Measurements from ENCODE around the gene C10orf53.
"Not testable (repeated sequence)": the region's sequence is repeated elsewhere in the genome, so short reads cannot be mapped to it uniquely, and the experiment has no call there.

The C10orf53 gene

DNA sequence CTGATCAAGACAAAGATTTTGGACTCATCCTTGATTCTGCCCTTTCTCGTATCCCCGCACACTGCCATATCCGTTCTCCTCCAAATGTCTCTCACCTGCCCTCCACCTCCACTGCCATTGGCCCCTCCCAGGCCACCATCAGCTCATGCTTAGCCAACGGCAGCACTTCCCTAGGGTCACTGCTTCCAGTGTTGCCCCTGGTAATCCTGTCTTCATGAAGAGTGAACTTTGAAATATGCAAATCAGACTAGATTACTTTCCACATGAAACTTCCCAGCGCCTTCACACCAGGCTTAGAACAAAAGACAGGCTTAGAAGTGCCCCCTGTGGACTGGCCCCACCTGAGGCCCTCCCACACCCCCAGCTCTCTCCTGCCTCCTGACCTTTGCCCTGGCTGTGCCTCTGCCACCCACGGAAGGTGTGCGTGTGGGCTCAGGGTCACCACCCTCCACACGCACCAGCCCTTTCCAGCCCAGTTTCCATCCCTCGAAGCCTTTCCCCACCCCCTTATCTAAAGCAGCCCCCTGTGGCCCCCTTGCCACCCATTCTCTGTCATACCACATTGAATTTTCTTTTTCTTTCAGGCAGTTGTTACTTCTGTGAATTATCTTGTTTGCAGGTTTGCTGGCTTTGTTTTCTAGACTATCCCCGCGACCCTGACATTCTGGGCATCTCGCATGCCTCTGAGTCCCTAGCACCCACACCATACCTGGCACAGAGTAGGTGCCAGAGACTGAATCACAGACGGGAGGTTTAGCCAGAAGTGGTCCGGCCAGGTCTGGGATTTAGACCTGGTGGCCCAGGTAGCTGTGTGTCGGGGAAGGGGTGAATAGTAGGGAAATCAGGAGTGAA lies 26.8 kb upstream of the C10orf53 start:
- no peak for DNase-seq

DNA sequence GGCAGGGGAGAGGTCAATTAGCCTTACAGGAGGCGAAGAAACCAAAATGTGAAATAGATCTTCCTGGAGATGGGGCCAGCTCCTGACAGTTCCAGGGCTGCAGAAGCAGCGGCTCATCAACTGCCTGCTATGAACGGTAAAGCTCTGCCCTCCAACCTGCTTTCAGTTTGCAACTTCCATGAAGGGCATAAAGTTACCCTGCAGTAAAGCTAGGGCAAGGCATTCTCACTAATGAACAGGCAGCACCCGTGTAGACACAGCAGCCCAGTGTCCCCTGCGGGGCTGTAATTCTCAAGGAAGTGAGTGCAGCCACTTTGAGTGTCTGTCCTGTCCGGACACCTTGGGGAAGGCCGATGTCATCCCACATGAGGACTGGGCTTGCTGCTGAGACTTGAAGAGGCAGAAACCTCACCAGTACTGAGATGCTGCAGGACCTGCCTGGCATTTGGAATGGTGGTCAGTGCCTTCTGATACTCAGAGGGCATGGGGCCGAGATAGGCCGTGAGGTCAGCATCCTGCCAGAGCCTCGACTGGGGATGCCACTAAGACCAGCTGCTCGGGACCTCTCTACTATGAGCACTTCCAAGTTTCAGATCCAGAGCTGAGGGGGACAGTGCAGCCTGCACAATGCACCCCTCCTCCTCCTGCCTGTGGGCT lies 26.1 kb upstream of the C10orf53 start:
- DNase-seq: no peak

GRCh38 chr10:49654036-49654693 lies 25.3 kb upstream of the C10orf53 start:
- no peak for DNase-seq

DNA sequence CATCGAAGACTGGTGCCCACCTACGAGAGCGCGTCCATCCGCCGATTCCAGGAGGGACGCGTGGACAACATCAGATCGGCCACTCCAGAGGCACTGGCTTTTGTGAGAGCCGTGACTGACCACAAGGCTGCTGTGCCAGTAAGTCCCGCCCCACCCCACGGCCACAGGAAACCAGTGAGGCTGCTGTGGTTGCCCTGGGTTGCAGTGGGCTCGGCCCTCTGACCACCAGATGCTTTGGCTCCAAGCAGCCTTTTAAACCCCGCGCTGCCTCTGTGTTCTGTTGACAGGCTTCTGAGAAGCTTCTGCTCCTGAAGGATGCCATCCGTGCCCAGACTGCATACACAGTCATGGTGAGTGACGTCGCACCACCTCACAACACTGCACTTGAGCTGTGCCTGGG lies 24.4 kb upstream of the C10orf53 start:
- DNase-seq: no peak

- DNase-seq: no peak
Observed at GRCh38 chr10:49656845-49657493, 22.5 kb upstream of the C10orf53 start.

DNA sequence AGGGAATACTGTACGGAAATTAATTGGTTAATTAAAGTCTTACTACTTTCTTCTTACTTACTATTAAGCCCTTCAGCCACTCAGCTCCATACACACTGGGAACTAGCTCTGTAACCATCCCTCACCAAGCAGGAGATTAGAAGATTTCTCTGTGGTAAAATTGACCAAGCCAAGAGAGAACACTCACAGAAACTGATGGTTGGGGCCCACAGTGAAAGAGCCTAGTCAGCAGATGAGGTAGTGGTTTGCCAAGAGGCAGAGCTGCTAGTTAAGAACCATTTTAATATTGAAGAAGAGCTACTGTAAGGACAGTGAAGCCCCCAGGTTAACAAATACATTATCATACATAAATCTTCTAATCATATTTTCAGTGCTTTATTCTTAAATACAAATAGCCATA lies 21.8 kb upstream of the C10orf53 start:
- no peak for DNase-seq

DNA sequence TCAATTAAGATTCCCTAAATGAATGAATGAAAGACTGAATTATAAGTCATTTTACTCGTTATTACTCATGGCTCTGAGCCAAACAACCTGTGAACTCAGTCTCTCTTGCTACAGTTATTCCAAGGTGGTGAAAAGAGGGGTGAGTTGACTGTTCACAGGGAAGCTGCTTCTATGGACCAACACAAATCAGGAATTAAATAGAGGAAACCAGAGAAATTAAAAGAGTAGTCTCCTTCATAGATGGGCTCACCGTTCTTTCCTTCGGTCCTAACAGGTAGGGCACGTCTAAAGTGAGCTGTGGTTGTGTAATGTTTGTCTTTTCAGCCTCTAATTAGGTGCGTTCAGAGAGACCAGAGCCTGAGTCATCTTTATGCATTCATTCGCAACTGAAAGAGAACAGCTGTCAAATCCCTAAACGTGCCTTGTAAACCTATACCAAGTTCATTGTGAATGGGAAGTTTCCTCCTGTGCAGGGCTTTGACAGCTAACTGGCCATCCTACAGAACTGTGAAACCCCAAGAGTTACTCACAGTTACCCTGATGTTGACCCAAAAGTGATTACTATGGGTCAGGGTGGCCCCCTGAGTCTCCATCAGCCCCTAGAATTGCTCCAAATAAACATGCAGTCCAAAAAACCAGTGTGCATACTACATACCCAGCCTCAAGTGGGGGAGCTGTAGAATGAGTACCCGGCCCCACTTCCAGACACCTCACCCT lies 18.2 kb upstream of the C10orf53 start:
- DNase-seq: peak; percentile 13

- no peak for DNase-seq
Observed at GRCh38 chr10:49662169-49662830, 17.2 kb upstream of the C10orf53 start.

DNA sequence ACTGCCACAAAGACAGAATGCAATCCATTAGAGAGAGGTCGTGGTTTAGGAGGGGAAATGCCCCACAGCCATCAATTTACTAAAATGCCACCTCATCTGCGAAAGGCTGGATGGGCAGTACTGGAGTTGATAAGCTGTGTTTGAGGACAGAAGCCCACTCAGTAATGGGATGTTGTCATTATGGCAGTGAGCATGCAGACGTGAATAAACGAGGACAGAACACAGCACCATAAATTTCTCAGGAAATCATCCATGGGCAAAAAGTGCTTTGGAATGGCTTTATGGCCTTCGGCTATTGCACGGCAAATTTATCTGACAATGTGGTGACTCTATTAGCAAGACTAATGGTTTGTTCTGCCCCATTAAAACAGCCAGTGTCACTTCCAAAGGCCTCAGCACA lies 15.9 kb upstream of the C10orf53 start:
- no peak for DNase-seq

- DNase-seq: no peak
Observed at GRCh38 chr10:49664006-49664841, 15.2 kb upstream of the C10orf53 start.

GRCh38 chr10:49664842-49665355 lies 14.6 kb upstream of the C10orf53 start:
- DNase-seq: no peak

- DNase-seq: peak; percentile 14
Observed at GRCh38 chr10:49666054-49666615, 13.3 kb upstream of the C10orf53 start.

DNA sequence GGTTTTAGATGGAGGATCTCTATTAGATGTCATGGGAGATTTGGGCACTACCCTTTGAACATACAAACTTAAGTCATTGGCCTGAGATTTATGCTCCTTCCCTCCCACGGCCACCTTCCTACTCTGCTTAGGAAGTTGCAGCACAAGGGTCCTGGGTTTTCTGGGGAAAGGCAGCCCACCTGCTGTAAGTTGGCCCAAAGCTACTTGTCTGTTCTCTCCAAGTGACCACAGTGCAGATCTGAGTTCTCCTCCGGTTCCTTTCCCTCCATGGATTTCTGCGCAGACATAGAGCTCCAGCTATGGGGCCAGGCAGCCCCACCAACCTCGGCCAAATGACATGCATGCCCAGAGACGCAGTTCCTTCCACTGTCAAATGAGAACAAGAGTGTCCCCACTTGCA lies 12.8 kb upstream of the C10orf53 start:
- DNase-seq: no peak

- DNase-seq: no peak
Observed at GRCh38 chr10:49667991-49668390, 11.5 kb upstream of the C10orf53 start.

- DNase-seq: peak; percentile 31
Observed at GRCh38 chr10:49668684-49669083, 10.8 kb upstream of the C10orf53 start.

GRCh38 chr10:49678827-49679479 lies 498 bp upstream of the C10orf53 start:
- DNase-seq: no peak

- not testable (repeated sequence) for DNase-seq
Observed at GRCh38 chr10:49682449-49682848, 3.0 kb downstream of the C10orf53 start.

- DNase-seq: no peak
Observed at GRCh38 chr10:49682879-49683278, 3.4 kb downstream of the C10orf53 start.

GRCh38 chr10:49686651-49687050 lies 7.2 kb downstream of the C10orf53 start:
- no peak for DNase-seq

- DNase-seq: no peak
Observed at GRCh38 chr10:49688261-49688846, 8.9 kb downstream of the C10orf53 start.

Data from NCI-H1694 treated with DMSO at 0.1 percent for 48 hours (cell line).